Psoas muscle (tissue), 8 donors: ENCODE data around the gene ABHD17A. TPM values are rescaled to one million over a fixed set of nuclear protein-coding genes. Genes with fewer than 3 reads are reported as not detected.
A peak's percentile ranks its signal among the peaks of the same experiment; 100 is the strongest.

Source experiments
- ATAC-seq, 4 donors: fragments of 200-7000 bp; cut with Tn5 transposase; one replicate each; pipeline ENCODE4 v1.9.1; 2020; ENCODE audit warnings: moderate library complexity in 3 of 4, mild to moderate bottlenecking in 2 of 4
- DNase-seq, 2 donors: peaks; one replicate each; pipeline ENCODE4 v3.0.0-alpha.2; 2020
- H3K27ac ChIP-seq: fragments of 200-600 bp; one replicate; pipeline ENCODE4 v1.8.0; 2022
- H3K27me3 ChIP-seq, 3 donors: fragments of 200-600 bp in 1 of 3; one replicate each; pipeline versions ENCODE4 v1.6.1 to v1.8.0; 2013 to 2022; ENCODE audit warnings: low read length in 2 of 3, mild to moderate bottlenecking in 2 of 3, moderate library complexity in 1 of 3; ENCODE audit not compliant: insufficient read depth in 3 of 3
- H3K36me3 ChIP-seq, 2 donors: fragments of 200-600 bp in 1 of 2; one replicate each; pipeline versions ENCODE4 v1.6.1 to v1.8.0; 2013 to 2022; ENCODE audit warnings: low read depth in 1 of 2, mild to moderate bottlenecking in 1 of 2, moderate library complexity in 1 of 2; ENCODE audit not compliant: insufficient read depth in 1 of 2
- H3K4me1 ChIP-seq: fragments of 200-600 bp; one replicate; pipeline ENCODE4 v1.8.0; 2022
- H3K4me3 ChIP-seq: fragments of 200-600 bp; one replicate; pipeline ENCODE4 v1.8.0; 2022; ENCODE audit warnings: mild to moderate bottlenecking
- H3K9me3 ChIP-seq: fragments of 200-600 bp; one replicate; pipeline ENCODE4 v1.8.0; 2022
- CTCF ChIP-seq: fragments of 200-600 bp; IDR thresholded peaks from one replicate; pipeline ENCODE4 v1.8.0; 2022; ENCODE audit warnings: antibody characterized with exemption
- WGBS, 3 donors: extraction: QIAGEN DNeasy Blood & Tissue Kit; methylation state at CpG; one replicate each; pipeline versions ENCODE4 v1.1.6 to v1.1.7; 2013; 5-methylcytosine and 5-hydroxymethylcytosine counted together
- intact Hi-C, 2 donors: fragments of 100-400 bp; cut with DNase I; formaldehyde crosslinking; loops; one replicate each; pipeline versions ENCODE4 v1.11.0 to v1.14.2; 2022
- polyA plus RNA-seq, 3 donors: library from polyadenylated mRNA; stranded (reverse); fragments of 200-250 nt; gene quantifications; one replicate each; pipeline ENCODE4 v1.2.3, GENCODE V29; 2013
- total RNA-seq, 4 donors: library from RNA; stranded (reverse); fragmentation: NEBNext Ultra II Directional in 2 of 4; extraction: Animal tissue kit (Norgen Biotek cat#: 25700) in 2 of 4; gene quantifications; one replicate each; pipeline versions ENCODE4 v1.2.1 to v1.2.4, GENCODE V29; 2021 to 2023
- donor health status: healthy with polysubstance abuse.
- donor health status: DM: no; HTN: no; CAD: no; lungs with moderate emphysema.
- donor health status: Bipolar disorder and iron deficiency.
- donor health status: healthy.
- donor health status: DM: yes; HTN: yes; CAD: no.
- donor health status: DM: no; HTN: no; CAD: no.
- donor health status: DM: no; HTN: no; CAD: no.
- donor health status: DM: yes; HTN: yes; CAD: no.

ABHD17A gene
- total and polyA plus RNA-seq, 7 donors: 35.5 to 58.9 (median 44.8) TPM

DNA sequence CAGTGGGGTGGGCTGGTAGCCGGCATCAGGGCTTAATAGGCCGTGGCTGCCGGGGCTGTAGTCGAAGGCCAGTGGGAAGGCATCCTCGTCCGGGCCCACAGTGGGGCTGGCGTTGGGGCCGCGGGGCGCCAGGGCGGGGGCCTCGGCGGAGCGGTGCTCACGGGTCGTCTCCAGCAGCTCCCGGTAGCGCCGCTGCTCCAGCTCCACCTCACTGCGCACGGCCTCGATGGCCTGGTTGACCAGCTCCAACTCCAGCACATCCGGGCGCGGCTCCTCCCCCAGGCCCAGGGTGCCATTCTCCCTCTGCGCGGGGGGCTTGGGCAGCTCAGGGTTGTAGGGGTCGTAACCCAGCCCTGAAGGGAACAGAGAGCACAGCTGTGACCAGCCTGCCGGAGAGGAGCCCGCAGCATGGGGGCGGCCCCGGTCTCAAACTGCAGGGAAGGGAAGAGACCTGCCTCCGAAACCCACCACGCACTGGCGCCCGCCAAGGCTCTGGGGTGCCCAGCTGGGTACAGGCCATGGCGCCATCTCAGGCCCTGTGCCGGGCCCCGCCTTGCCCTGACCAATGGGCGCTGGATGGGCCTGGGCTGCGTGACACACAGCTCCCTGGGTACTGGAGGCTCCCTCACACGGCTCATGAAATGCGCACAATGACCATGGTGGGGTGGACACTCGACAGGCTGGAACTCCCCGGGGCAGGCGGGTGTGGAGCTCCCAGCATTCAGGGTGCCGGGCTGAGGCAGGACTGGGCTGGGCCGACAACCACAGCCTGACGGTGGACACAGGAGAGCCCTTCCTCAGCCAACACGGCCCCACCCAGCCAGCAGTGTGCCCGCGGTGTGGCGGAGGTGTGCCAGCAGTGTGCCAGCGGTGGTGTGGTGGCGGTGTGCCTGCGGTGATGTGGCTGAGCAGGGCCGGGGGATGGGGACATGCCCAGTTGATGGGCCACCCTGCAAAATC is 56.7 kb downstream of the ABHD17A start:
- H3K27me3 ChIP-seq: no peaks in the 10 kb centered on the region
- TF ChIP-seq CTCF: no peak
- H3K36me3 ChIP-seq: peaks cover 3 to 51% of the 10 kb centered on the region in 2 donors
- no peaks in the 10 kb centered on the region for H3K9me3 ChIP-seq
- intact Hi-C loops: loop anchor here in 1 of 2 donors (5.0 to 10.0 kb wide), 2 partner anchors 156 to 284 kb away; no protein-coding TSS in a partner anchor
- DNase-seq (no peak), ATAC-seq (peak in 1 of 4 donors; percentile 9)
- H3K4me1 ChIP-seq: peaks cover 5% of the 10 kb centered on the region
- WGBS, 3 donors: 89 to 92% (median 91%) methylated on average over 55 to 57 of the region's 57 CpGs
- no peak overlapping the region for H3K27ac ChIP-seq
- no peak overlapping the region for H3K4me3 ChIP-seq

GRCh38 chr19:1827566-1828278 is 57.6 kb downstream of the ABHD17A start:
- no peak for DNase-seq
- intact Hi-C loops: loop anchor here in 1 of 2 donors (5.0 to 10.0 kb wide), 2 partner anchors 155 to 283 kb away; no protein-coding TSS in a partner anchor
- H3K36me3 ChIP-seq: peaks cover 3 to 59% of the 10 kb centered on the region in 2 donors
- no peaks in the 10 kb centered on the region for H3K27me3 ChIP-seq
- no peak for ATAC-seq
- H3K9me3 ChIP-seq: no peaks in the 10 kb centered on the region
- no peak for TF ChIP-seq CTCF
- peaks cover 5% of the 10 kb centered on the region for H3K4me1 ChIP-seq
- no peak overlapping the region for H3K27ac ChIP-seq
- no peak overlapping the region for H3K4me3 ChIP-seq
- 84 to 91% (median 84%) methylated on average over 40 to 41 of the region's 41 CpGs for WGBS, 3 donors

Other genes starting within 250 kb of the ABHD17A start
- gene TCF3, start 232.9 kb downstream of the ABHD17A start, total RNA-seq: 10 to 100 TPM; 20.1 to 26.7 (median 23.0) TPM
- gene TCF3, start 232.9 kb downstream of the ABHD17A start, polyA plus RNA-seq: 10 to 100 TPM; 24.6 to 33.8 (median 31.2) TPM
- gene ONECUT3, start 132.0 kb downstream of the ABHD17A start, total RNA-seq: not detected
- not detected for gene ONECUT3, start 132.0 kb downstream of the ABHD17A start, polyA plus RNA-seq
- under 1 TPM in 3 of 4 donors, not detected in 1; 0.06 to 0.30 (median 0.18) TPM for gene ATP8B3, start 73.2 kb downstream of the ABHD17A start, total RNA-seq
- under 1 TPM; 0.15 to 0.22 (median 0.17) TPM for gene ATP8B3, start 73.2 kb downstream of the ABHD17A start, polyA plus RNA-seq
- gene REXO1, start 37.0 kb downstream of the ABHD17A start, total RNA-seq: 10 to 100 TPM; 13.5 to 35.2 (median 22.3) TPM
- gene REXO1, start 37.0 kb downstream of the ABHD17A start, polyA plus RNA-seq: 10 to 100 TPM; 16.5 to 26.9 (median 20.3) TPM
- 10 to 100 TPM in 1 of 4 donors, 1 to 10 TPM in 3; 3.0 to 11.1 (median 4.3) TPM for gene KLF16, start 21.9 kb downstream of the ABHD17A start, total RNA-seq
- 10 to 100 TPM in 1 of 3 donors, 1 to 10 TPM in 2; 2.2 to 13.0 (median 3.1) TPM for gene KLF16, start 21.9 kb downstream of the ABHD17A start, polyA plus RNA-seq
- 1 to 10 TPM; 1.4 to 2.2 (median 1.7) TPM for gene ADAT3, start 19.9 kb upstream of the ABHD17A start, total RNA-seq
- gene ADAT3, start 19.9 kb upstream of the ABHD17A start, polyA plus RNA-seq: 1 to 10 TPM; 2.4 to 7.2 (median 3.6) TPM
- gene SCAMP4, start 19.9 kb upstream of the ABHD17A start, total RNA-seq: 10 to 100 TPM; 13.4 to 16.3 (median 15.1) TPM
- 10 to 100 TPM in 2 of 3 donors, 1 to 10 TPM in 1; 9.5 to 17.5 (median 15.5) TPM for gene SCAMP4, start 19.9 kb upstream of the ABHD17A start, polyA plus RNA-seq
- 10 to 100 TPM; 22.3 to 34.1 (median 33.0) TPM for gene CSNK1G2, start 55.7 kb upstream of the ABHD17A start, total RNA-seq
- gene CSNK1G2, start 55.7 kb upstream of the ABHD17A start, polyA plus RNA-seq: 10 to 100 TPM; 25.3 to 49.8 (median 34.2) TPM
- 10 to 100 TPM; 56.3 to 68.4 (median 61.9) TPM for gene BTBD2, start 130.2 kb upstream of the ABHD17A start, total RNA-seq
- 10 to 100 TPM; 30.1 to 49.0 (median 36.6) TPM for gene BTBD2, start 130.2 kb upstream of the ABHD17A start, polyA plus RNA-seq
- gene MKNK2, start 165.7 kb upstream of the ABHD17A start, total RNA-seq: 1,000 to 10,000 TPM in 2 of 4 donors, 100 to 1,000 TPM in 2; 793 to 2,795 (median 946) TPM
- 1,000 to 10,000 TPM in 2 of 3 donors, 100 to 1,000 TPM in 1; 888 to 1,268 (median 1,190) TPM for gene MKNK2, start 165.7 kb upstream of the ABHD17A start, polyA plus RNA-seq
- gene MOB3A, start 210.8 kb upstream of the ABHD17A start, total RNA-seq: 10 to 100 TPM in 3 of 4 donors, 1 to 10 TPM in 1; 9.9 to 19.8 (median 17.2) TPM
- 10 to 100 TPM in 2 of 3 donors, 1 to 10 TPM in 1; 8.3 to 13.5 (median 11.3) TPM for gene MOB3A, start 210.8 kb upstream of the ABHD17A start, polyA plus RNA-seq
- 1 to 10 TPM in 3 of 4 donors, under 1 TPM in 1; 0.89 to 2.8 (median 1.4) TPM for gene IZUMO4, start 211.4 kb upstream of the ABHD17A start, total RNA-seq
- 1 to 10 TPM in 2 of 3 donors, under 1 TPM in 1; 0.69 to 3.0 (median 2.0) TPM for gene IZUMO4, start 211.4 kb upstream of the ABHD17A start, polyA plus RNA-seq